Measurements from ENCODE around the gene MAP3K14.

MAP3K14 gene

DNA sequence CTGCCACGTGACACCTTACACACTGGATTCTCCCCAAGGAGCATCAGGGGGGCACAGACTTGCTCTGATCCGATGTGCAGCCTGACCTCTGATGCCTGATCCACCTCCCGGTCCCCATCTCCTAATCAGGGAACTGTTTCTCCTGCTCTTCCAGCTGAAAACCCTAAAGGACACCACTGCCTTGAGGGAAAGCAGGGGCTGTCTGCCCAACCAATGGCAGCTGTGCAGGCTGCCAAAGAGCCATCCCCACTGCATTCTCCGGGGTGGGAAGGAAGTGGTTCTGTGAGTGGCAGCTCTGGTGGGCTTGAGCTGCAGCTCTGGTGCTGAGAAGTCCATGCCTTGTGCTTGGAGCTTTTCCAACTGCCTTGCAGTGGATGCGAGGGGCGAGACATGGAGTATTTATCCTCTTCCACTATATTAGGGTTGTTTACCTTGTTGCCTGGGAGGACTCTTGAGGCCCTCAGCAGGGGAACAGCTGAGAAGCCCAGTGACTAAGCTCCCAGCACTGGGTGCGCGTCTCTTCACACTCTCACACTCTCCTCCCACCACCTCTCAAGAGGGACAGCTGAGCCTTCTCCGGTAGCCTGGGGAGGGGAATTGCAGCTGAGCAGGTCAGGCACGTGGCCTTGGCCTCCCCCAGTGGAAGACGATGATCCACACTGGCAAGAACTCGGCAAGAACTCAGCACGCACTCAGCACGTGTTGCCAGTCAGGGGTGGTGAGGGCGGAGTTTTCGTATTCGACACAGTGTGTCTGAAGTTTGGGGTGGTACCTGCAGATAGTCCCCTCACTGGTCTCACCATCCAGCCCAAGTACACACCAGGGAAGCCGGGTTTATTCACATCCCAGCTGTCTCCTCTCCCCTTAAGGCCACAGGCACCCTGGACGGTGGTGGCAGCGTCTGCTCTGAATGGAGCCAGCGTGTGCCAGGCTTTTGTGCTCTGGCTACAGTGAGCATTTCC lies 33.9 kb downstream of the MAP3K14 start:
- DNase-seq (ENCODE audit: low read depth): no peak

DNA sequence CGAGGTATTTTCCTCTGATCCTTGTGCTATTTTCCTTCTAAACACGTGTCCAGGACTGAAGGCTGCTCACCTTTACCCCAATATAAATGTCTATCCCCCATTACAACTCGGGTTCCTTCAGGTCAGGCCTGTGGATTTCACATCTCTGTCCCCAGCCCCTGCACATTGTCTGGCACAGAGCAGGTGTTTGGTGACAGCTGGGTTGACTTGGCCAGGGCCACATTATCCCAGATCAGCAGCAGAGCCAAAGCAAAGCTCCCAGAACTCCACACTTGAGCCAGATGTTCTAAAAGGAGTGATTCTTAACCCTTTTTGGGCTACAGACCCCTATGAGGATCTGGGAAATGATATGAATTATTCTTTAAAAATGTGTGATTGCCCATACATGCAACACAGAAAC lies 36.9 kb downstream of the MAP3K14 start:
- no peak for DNase-seq (ENCODE audit: low read depth)

DNA sequence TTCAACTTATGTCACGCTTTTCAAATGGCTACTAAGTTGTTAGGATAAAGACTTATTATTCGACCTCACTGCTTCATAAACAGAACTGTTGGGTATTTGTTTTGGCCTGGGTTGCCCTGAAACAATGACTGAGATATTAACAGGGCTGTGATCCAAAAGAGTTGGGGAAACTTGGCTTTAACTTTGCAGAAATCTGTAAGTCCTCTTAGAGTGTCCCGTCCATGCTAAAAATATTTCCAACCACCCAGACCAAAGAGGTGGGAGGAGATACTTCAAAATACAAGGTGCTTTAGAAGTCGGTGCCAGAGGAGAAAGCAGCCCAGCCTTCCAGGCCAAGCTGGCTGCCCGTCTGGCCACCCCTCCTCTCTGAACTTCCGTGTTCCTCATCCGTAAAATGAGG lies 38.8 kb downstream of the MAP3K14 start:
- DNase-seq (ENCODE audit: low read depth): no peak

DNA sequence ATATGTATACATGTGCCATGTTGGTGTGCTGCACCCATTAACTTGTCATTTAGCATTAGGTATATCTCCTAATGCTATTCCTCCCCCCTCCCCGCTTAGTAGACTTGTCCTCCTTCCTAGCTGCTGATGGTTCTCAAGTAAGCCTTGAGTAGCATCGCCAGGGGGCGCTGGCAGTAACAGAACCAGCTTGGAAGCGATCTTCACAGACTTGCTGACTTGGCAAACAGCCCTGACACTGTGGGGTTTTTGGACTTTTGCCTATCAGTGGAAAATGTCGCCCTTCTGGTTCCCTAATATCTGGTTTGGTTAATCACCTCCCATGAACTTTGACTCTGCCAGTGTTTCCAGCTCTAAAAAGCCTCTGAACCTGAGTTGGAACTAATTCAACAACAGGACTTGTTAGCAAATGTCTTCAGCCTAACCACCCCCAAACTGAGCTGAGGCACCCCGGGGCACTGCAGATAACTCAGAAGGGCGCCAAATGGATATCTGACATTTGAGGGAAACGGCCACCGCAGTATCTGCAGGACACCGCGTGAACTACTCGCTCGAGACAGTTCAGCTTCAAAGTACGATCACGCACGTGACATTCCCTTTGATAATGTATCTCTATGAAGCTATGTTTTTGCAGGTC lies 39.5 kb downstream of the MAP3K14 start:
- DNase-seq (ENCODE audit: low read depth): peak; percentile 74

DNA sequence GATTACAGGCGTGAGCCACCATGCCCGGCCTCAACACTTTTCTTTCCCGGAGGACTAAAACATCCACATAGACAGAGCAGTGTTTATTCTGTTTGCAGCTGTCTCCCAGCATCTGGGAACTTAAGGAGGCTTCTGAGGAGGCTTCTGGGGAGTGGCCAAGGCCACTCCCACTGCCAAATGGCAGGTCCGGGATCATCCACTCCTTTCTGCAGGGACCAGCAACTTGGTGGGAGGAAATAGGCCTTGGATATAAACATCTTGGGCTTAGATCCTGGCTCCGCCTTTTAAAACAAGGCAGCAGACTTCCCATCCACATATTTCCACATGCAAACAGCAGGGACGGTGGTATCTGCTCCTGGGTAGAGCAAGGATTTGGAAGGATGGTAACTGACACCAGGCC lies 40.8 kb downstream of the MAP3K14 start:
- no peak for DNase-seq (ENCODE audit: low read depth)

DNA sequence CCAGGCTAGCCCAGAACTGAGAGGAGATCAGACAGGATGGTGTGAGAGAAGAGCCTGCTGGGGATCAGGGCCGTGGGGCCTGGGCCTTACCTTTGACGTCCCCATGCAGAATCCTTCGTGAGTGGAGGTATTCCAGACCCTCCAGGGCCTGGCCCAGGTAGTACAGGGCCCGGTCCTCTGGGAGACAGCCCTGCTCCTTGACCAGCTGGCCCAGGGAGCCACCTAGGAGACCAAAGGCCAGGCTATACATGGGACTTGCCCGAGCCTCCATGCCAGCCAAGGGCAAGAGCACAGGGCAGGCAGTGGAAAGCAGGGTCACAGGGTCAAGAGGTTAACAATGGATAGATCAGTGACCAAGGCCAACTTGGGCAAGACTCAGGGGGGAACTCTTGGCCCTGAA lies 42.8 kb downstream of the MAP3K14 start:
- DNase-seq (ENCODE audit: low read depth): no peak

DNA sequence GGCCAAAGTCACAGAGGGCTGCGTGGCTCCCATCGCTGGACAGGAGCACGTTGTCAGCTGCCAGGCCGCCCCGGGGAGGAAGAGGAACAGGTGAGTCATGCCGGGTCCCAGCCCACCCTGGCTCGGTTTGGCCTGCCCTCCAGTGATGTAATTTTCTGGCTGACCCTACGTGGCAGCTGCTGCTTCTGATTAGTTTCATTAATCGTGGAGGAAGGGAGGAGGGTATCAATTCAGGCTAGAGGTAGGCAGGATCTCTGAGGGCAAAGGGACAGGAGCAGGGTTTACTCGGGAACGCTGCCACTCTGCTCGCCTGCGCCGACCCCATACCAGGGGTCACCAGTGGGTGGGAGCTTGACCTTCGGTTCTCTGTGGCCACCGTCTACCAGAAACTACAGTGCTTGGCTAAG lies 43.3 kb downstream of the MAP3K14 start:
- no peak for DNase-seq (ENCODE audit: low read depth)

DNA sequence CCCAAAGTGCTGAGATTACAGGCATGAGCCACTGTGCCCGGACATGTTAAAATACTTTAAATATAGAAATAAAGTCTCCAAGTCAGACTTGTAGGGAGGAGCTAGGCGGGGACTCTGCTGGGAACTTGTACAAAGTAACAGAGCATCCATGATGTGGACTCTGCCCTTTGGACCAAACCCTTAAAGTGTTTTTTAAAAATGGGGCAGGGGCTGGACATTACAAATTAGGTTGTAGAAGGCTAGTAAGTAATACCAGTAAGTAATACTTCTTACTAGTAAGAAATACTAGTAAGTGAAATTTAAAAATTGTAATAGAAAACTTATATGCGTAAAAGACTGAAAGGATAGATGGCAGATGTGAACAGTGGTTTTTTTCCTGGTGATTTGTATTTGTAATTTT lies 45.2 kb downstream of the MAP3K14 start:
- DNase-seq (ENCODE audit: low read depth): no peak

DNA sequence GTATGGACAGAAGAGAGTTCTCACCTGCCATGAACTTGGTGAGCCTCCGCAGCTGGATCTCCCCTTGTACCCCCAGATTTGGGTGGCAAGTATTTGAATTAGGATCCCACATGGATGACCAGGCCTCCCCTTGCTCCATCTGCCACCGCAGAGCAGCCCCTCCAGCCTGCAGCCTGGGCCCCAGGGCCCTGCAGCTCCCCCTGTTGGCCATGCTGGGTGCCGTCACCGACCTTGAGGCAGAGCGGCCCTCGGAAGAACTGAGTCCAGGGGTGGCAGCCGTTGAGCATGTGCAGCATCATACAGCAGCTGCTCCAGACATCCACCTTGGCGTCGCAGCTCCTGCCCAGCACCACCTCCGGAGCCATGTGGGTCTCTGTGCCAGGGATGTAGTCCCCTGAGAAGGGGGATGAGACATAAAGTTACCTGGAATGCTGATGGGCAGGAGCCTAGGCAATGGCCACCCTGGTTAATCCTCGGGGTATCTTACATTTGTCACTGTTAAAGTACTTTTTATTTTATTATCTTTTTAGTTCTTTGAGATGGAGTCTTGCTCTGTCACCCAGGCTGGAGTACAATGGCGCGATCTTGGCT lies 45.9 kb downstream of the MAP3K14 start:
- no peak for DNase-seq (ENCODE audit: low read depth)

DNA sequence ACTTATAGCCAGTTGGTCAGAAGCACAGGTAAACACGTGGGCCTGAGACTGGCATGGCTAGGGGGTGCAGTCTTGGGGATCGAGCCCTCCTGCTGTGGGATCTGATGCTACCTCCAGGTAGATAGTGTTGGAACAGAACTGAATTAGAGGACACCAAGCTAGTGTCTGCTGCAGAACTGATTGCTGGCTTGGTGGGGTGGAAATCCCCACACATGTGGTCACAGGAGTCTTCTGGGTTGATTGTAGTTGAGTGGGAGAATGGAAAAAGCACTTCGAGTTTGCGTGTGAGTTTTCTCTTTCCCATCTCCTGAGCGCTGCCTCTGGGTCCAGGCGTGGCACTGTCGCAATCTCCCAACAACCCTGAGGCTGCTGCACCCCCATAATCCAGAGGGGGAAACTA lies 46.9 kb downstream of the MAP3K14 start:
- DNase-seq (ENCODE audit: low read depth): no peak

DNA sequence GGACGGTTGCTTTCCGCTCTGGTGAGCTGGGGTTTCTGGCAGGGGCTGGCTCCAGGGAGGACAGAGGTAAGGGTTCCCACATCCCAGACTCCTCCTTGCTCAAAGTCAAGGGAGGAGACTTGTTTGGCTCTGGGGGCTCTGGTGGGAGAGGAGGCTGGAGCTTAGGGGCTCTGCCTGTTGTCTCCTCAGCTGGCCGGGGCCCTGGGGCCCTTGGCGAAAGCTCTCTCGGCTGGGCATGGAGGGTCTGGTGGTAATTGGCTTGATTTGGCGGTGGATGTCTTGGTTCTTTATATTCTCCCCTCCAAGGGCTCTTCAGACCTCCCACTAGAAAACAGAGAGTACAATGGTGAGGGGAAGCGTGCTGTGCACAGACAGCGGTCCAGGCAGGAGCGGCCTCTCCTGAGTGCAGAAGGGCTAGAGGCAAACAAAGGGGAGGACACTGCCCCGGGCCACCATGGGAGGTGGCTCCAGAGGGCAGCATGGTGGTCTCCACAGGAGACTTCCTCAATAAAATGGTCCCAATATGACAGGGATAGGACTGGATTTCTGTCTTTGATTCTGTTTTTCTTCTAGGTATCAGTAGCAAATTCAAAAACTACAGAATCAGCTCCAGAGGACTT lies 49.3 kb downstream of the MAP3K14 start:
- DNase-seq (ENCODE audit: low read depth): no peak

DNA sequence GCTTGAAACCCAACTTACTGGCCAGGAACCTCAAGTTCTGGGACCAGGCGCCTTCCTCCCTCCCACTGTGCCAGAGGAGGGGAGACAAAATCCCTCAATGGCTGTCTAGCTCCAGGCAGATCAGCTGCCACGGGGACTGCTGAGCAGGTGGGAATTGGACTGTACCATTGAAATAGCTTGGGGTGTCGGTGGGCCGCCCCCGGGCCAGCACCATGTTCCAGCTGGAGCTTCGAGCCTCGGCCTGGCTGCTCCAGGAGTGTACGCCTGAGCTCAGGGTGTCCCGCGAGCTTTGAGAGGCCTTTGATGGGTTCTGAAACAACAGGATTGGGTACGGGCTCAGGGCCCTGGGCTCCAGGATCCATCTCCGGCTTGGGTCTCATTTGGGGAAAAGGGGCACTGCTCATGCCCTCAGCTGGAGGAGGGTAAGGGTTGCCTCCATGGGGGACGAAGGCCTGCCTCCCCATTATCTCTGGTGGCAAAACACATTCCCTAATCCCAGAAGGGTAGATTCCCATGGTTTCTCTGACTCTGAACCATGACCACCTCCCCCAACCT lies 50.4 kb downstream of the MAP3K14 start:
- no peak for DNase-seq (ENCODE audit: low read depth)

DNA sequence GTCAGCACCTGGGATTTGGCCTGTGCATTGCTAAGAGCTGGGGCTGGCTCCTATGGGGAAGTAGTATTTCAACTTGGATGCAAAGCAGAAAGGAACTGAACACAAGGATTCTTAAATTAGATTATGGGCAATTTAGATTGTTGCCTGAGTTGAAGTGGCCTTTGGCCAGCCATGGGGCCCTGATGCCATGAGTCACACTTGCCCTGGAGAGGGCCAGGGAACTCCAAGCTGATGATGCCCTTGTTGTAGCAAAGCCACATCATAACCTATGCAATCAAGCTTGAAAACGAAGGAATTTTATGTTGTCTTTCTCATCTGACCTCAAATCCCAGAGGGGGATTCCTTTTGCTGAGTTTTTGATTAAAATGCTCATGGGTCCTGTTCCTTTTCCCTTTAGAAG lies 51.0 kb downstream of the MAP3K14 start:
- DNase-seq (ENCODE audit: low read depth): peak; percentile 30

DNA sequence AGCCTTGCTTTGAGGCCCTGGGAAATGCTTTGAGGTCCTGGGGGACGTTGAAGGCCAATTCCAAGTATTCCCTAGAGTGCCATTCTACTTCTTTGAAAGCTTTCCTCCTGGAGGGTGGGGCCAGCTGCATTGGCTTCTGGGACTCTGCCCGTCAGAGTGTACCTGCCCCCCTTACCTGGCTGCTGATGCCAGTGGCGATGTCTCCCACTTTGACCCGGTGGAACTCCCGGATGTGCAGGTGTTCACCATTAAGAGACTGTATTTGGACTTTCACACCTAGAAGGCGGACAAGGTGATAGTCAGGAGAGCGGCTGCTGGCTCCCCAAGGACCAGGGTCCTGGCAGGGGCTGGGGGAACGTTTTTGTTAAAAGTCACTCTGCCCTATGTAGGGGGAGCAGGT lies 51.8 kb downstream of the MAP3K14 start:
- no peak for DNase-seq (ENCODE audit: low read depth)

DNA sequence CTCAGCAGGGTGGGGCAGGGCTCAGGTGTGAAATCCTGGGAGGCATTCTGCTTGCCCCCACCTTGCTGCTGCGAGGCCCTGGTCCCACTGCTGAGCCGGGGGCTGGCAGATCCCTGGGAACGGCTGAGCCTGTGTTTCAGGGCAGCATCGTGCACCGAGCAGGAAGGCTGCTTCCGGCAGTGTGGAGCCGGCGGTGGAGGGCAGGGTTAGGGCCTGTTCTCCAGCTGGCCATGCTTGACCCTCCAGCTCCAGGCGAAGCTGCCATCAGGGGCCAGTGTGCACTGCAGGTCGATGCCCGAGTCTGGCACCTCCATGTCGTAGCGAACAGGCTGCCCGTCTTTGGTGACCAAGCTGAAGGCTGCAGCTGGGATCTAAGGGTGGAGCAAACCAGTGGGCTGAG lies 52.4 kb downstream of the MAP3K14 start:
- DNase-seq (ENCODE audit: low read depth): no peak

DNA sequence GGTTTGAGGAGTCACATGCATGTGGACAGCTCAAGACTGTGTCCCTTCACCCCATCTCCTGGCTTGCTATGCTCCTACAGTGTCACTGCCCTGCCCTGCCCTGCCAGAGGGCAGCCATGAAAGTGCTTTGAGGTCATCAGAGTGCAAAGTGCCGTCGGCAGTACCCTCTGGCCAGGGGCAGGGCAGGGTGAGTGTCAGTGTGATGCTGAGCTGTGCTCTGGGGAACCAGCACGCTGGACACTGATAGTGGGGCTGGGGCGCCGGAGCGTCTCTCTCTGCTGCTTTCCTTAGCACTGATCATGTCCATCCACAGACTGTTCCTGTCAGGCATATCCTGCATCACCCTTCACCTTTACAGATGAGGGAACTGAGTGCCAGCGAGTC lies 53.4 kb downstream of the MAP3K14 start:
- DNase-seq (ENCODE audit: low read depth): no peak

DNA sequence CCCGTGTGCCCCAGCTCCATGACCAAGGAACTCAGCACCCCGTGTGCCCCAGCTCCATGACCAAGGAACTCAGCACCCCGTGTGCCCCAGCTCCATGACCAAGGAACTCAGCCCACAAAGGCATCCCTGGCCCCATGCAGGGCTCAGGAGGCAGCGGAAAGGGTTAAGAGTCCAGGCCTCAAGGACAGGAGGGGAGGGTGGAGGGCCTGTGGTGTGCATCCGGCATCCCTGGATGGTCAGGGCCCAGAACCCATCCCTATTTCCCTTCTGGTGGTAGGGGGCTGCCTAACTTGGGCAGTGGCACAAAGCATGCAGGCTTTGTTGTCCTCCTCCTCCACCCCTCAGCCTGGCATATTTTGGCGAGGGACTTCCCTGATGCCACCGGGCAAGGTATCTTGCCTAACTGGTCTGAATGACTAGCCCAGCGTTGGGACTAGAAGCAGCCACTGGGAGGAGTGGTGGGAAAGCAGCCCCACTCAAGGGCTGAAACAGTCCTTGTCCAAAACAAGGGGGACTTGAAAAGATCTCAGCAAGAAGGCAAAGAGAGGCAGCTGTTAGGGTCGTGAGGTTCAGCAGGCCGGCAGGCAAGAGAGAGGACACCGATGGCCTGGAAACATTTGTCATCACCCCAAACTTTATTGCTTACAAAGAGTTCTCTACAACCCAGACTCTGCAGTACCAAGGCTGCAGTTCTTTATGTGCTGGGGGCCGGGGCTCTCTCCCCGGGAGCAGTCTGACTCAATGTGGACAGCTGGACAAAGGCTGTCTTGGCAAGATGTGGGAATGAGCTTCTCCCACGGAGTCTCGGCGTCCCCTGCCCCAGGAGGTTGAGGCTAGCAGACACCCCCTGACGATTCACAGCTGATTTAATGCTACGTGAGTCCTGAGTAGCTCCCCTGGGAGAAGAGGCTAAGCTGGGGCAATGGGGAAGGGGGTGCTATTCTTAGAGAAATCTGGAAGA lies 54.0 kb downstream of the MAP3K14 start:
- DNase-seq (ENCODE audit: low read depth): no peak

DNA sequence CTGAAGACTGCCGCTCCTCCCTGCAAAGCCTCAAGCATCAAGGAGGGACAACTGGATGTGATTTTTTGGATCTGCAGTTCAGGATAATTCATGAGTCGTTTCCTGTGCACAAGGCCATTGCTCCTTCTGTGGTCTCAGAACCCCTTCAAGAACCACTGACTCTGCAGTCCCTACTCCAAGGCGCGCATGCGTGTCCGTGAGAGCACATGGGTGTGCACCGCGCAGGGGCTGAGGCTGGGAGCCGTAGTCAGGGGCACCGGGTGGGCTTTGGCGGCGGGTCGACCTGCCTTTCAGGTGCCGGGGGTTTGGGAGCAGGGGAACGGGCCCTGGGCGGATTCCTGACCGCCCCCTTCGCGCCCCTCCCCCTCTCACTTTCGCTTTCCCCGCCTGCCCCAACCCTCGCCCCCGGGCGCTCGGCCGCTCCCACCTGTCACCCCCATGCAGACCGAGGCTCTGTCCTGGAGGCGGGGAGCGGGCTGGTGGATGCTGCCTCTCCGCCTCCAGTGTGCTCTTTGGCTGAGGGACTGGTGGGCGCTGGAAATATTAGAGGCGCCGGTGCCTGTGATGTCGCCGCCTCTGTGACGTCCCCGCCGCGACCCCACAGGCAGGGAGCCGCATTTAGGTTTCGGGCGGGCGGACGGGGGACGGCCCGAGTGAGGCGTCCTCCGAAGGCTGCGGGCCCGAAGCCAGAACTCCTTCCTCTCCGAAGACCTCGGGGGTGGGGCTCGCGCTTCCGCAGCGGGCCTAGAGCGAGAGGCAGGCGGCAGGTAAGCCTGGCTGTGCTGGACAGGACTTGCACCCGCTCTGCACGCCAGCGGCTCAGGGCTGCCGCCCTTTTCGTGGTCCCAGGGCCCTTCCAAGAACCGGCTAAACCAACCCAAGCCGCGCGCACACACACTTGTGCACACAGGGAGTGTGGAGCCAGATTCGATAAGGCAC lies 55.0 kb downstream of the MAP3K14 start, which contains the start of gene SPATA32:
Gene SPATA32 (minus strand): TSS at position 518 of the 939 bp plus-strand sequence. CDS start 78 bp downstream, at position 440.
- no peak for DNase-seq (ENCODE audit: low read depth)

DNA sequence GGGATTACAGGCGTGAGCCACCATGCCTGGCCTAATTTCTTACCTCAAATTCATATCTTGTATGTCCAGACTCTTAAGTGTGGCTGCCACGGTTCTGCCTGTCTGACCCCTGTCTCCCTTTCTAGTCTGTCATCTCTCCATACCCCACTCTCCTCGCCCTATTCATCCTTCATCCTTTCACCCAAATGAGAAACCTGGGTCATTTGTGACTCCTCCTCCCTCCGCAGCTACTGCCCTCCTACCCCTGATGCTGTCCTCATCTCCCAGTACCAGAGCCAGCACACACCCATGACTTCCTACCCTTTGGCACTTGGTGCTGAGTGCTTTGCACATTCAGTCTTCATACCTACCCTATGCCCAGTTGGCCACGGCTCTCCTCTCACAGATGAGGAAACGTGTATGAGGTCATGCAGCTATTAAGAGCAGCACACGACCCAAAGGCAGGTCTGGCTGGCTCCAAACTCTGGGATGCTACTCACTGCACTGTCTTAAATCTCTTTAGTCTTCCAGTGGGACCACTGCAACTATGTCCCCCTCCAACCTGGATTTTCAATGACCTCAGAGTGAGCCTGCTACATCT lies 56.5 kb downstream of the MAP3K14 start:
- no peak for DNase-seq (ENCODE audit: low read depth)

DNA sequence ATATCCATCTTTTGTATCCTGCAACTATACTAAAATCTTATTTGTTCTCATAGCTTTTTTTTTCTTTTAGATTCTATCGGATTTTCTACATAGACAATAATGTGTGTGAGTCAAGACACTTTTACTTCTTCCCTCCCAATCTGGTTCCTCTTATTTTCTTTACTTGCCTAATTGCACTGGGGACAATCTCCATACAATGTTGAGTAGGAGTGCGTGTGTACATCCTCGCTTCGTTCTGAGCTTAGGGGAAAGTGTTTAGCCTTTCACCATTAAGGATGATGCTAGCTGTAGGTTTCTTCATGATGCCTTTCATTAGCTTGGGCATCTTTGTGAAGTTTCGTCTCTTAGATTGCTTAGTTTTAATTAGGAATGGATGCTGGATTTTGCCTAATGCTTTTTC lies 57.8 kb downstream of the MAP3K14 start:
- no peak for DNase-seq (ENCODE audit: low read depth)

Data from HS-27A (cell line).